Rectal smooth muscle tissue (tissue), 1 donor: ENCODE measurements around the gene ZFYVE28.
A peak's percentile ranks its signal among the peaks of the same experiment; 100 is the strongest.

Source experiments
- H3K27ac ChIP-seq: one replicate; pipeline ENCODE4 v1.7.0; 2013; ENCODE audit warnings: low read depth, low read length, inconsistent platforms
- H3K27me3 ChIP-seq: one replicate; pipeline ENCODE4 v1.7.0; 2013; ENCODE audit warnings: low read length; ENCODE audit not compliant: control insufficient read depth, insufficient read depth
- H3K36me3 ChIP-seq: one replicate; pipeline ENCODE4 v1.7.0; 2013; ENCODE audit warnings: low read length; ENCODE audit not compliant: control insufficient read depth, insufficient read depth
- H3K4me1 ChIP-seq: one replicate; pipeline ENCODE4 v1.7.0; 2013; ENCODE audit warnings: low read length; ENCODE audit not compliant: control insufficient read depth, insufficient read depth
- H3K4me3 ChIP-seq: one replicate; pipeline ENCODE4 v1.7.0; 2013; ENCODE audit warnings: low read length
- H3K9ac ChIP-seq: one replicate; pipeline ENCODE4 v1.7.0; 2013; ENCODE audit warnings: low read length

ZFYVE28 gene

DNA sequence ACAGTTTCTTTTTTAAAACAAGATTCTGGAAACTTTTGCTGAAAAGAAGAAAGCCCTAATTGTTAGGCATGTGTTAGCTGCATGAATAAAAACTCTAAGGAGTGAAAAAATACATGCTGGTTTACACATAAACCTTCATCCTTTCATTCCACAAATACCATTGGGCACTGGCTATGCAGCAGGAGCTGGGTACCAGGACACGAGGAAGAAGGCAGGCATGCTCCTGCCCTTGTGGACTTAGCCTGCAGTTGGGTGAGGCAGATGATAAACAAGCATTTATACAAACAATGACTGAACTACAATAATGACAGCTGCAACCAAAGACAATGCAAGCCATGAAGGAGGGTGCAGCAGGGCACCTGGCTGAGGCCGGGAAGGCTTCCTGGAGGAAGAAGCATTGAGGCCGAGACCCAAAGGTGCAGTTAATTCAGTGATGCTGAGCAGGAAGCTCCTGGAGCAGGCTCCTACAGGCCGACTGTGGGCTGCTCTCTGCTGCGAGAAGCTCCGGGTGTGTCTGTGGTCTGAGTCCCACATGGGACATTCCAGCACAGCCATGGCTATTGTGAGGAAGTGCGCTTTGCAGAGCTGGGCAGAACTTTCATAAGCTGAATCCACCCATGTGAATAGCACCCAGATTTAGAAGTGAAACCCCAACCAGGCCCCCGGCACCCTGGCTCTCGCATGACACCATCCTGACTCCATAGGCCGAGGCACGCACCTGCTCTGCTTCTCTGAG lies 112.5 kb downstream of the ZFYVE28 start:
- Histone ChIP-seq H3K4me3 (no peak overlapping the region), H3K27me3 (no peaks in the 10 kb centered on the region), H3K27ac (no peak overlapping the region), H3K9ac (no peak overlapping the region), H3K36me3 (no peaks in the 10 kb centered on the region), H3K4me1 (peaks cover 4% of the 10 kb centered on the region)

DNA sequence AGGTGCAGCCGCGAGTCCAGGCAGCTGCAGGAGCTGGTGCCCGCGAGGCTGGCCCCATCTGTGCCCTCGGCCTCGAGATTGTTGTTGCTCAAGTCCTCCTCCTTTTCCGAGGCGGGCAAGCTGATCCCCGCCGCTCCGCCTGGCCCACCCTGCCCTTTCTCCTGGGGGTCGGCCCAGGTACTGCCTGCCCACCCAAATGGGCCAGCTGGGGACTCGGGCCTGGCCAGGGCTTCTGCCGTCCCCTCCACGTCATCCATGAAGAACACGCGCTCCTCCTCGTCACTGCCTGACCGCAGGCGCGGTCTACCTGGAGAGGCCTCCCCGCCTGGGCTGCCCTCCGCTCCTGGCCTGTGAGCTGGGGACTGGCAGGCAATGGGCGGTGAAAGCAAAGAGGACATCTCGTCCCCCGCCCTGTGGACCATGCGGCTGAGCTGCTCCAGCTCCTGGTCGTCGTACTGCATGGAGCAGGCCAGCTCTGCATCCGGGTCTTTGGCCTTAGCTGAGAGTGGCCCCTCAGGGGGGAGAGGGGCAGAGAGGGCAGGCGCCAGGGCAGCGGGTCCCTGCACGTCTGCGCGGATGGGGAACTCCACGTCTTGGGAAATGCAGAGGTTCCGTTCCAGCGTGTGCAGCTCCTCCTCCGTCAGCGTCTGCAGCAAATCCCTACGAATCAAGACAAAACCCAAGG lies 113.4 kb downstream of the ZFYVE28 start:
- Histone ChIP-seq H3K27me3 (no peaks in the 10 kb centered on the region), H3K27ac (no peak overlapping the region), H3K36me3 (no peaks in the 10 kb centered on the region), H3K4me3 (no peak overlapping the region), H3K9ac (no peak overlapping the region), H3K4me1 (peaks cover 4% of the 10 kb centered on the region)

- Histone ChIP-seq H3K9ac (no peak overlapping the region), H3K27ac (no peak overlapping the region), H3K36me3 (no peaks in the 10 kb centered on the region), H3K27me3 (no peaks in the 10 kb centered on the region), H3K4me1 (peaks cover 4% of the 10 kb centered on the region), H3K4me3 (no peak overlapping the region)
Observed at GRCh38 chr4:2304321-2304876, 114.0 kb downstream of the ZFYVE28 start.

- Histone ChIP-seq H3K27ac (no peak overlapping the region), H3K4me1 (peaks cover 4% of the 10 kb centered on the region), H3K9ac (no peak overlapping the region), H3K4me3 (no peak overlapping the region), H3K36me3 (no peaks in the 10 kb centered on the region), H3K27me3 (no peaks in the 10 kb centered on the region)
Observed at GRCh38 chr4:2303686-2304320, 114.6 kb downstream of the ZFYVE28 start.

DNA sequence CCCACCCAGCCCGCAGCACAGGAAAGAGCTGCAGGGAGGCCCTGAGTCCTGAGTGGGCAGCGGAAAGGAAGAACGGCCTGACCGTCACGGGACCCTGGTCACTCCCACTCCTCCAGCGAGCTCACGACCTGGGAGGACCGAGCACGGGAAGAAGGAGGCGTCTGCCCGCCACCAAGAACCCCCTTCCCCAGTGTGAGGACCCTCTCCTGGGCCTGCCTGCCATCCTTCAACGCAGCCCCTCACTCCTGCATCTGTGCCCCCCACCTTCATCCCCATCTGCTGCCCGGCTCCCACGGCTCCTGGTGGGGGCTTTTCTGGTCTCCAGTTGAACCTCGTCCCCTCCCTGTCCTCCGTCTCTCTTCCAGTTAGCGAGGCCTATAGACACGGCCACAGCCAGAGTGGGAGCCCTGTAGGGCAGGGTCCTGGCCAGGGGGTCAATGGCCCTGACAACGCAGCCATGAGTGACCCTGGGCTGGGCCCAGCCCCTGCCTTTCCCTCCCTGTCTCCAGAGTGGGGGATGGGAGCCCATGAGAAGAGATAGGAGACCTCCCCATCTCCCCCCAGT lies 115.2 kb downstream of the ZFYVE28 start:
- Histone ChIP-seq H3K27me3 (no peaks in the 10 kb centered on the region), H3K27ac (no peak overlapping the region), H3K4me3 (no peak overlapping the region), H3K9ac (no peak overlapping the region), H3K36me3 (no peaks in the 10 kb centered on the region), H3K4me1 (peaks cover 4% of the 10 kb centered on the region)

- H3K27ac ChIP-seq: peak overlapping the region; percentile 57
Observed at GRCh38 chr4:2302387-2303119, 115.9 kb downstream of the ZFYVE28 start.

GRCh38 chr4:2301806-2302205 lies 116.6 kb downstream of the ZFYVE28 start:
- H3K27ac ChIP-seq: peak overlapping the region; percentile 57
- H3K27me3 ChIP-seq: no peaks in the 10 kb centered on the region
- H3K36me3 ChIP-seq: no peaks in the 10 kb centered on the region
- peaks cover 4% of the 10 kb centered on the region for H3K4me1 ChIP-seq
- H3K9ac ChIP-seq: no peak overlapping the region
- no peak overlapping the region for H3K4me3 ChIP-seq

More at GRCh38 chr4:2302387-2303119, 115.9 kb downstream of the ZFYVE28 start:
- H3K4me1 ChIP-seq: peaks cover 4% of the 10 kb centered on the region
- no peak overlapping the region for H3K4me3 ChIP-seq
- H3K9ac ChIP-seq: no peak overlapping the region
- H3K36me3 ChIP-seq: no peaks in the 10 kb centered on the region
- H3K27me3 ChIP-seq: no peaks in the 10 kb centered on the region

DNA sequence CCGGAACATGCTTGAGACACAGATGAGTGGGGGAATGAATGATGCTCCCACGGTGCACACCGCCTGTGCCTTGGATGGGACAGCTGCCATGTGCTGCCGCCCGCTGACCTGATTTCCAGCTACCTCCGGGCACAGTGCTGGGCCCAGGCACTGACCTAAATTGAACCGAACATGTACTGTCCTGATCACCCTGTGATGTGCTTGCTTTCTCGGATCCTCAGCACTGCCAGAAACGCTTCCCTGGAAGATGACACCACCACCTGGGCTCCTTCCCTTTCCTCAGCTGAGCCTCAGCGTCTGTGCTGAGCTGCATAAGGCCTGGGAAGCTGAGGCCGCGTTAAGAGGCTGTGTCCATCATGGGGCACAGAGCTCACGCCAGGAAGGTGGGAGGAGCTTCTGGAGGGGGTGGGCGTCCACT lies 117.2 kb downstream of the ZFYVE28 start:
- peak overlapping the region; percentile 29 for H3K27ac ChIP-seq
- H3K4me3 ChIP-seq: no peak overlapping the region
- no peaks in the 10 kb centered on the region for H3K36me3 ChIP-seq
- H3K4me1 ChIP-seq: peaks cover 4% of the 10 kb centered on the region
- no peaks in the 10 kb centered on the region for H3K27me3 ChIP-seq
- no peak overlapping the region for H3K9ac ChIP-seq

DNA sequence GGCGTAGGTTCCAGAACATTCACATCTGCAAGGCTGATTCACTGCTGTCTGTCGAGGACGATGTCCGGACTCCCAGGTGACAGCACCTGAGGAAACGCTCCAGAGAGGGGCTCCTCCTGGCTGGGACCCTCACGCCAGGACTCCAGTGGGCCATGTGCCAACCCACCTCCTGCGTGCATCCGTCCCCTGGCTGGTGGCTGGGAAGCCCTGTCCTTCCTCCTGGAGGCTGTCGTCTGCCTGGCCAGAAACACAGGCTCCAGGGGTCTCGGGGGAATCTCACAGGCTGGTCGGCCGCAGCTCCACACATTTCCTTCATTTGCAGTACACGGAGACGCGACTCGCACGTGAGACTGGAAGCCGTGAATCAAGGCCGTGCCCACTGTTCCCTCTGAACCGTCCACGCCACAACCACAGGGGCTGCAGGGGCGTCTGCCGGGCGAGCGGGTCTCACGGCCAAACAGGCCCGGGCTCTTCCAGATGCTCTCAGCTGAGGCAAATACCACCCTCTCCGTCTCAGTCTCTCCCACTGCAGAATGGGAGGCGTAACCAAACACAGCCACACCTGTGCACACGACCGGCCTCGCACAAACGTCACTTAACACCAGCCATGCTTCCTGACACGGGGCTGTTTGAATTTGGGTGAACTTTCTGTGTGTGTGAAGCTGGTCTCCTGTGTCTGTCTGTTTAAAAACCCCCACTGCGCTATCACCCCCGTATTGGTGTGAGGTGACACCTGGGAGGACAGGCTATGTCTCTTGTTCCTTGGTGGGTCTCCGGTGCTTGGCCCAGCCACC lies 117.8 kb downstream of the ZFYVE28 start:
- peaks cover 4% of the 10 kb centered on the region for H3K4me1 ChIP-seq
- no peaks in the 10 kb centered on the region for H3K36me3 ChIP-seq
- no peaks in the 10 kb centered on the region for H3K27me3 ChIP-seq
- no peak overlapping the region for H3K9ac ChIP-seq
- H3K27ac ChIP-seq: no peak overlapping the region
- no peak overlapping the region for H3K4me3 ChIP-seq

GRCh38 chr4:2299794-2300193 lies 118.7 kb downstream of the ZFYVE28 start:
- no peak overlapping the region for H3K4me3 ChIP-seq
- no peak overlapping the region for H3K27ac ChIP-seq
- H3K27me3 ChIP-seq: no peaks in the 10 kb centered on the region
- H3K9ac ChIP-seq: no peak overlapping the region
- peaks cover 4% of the 10 kb centered on the region for H3K4me1 ChIP-seq
- H3K36me3 ChIP-seq: no peaks in the 10 kb centered on the region

DNA sequence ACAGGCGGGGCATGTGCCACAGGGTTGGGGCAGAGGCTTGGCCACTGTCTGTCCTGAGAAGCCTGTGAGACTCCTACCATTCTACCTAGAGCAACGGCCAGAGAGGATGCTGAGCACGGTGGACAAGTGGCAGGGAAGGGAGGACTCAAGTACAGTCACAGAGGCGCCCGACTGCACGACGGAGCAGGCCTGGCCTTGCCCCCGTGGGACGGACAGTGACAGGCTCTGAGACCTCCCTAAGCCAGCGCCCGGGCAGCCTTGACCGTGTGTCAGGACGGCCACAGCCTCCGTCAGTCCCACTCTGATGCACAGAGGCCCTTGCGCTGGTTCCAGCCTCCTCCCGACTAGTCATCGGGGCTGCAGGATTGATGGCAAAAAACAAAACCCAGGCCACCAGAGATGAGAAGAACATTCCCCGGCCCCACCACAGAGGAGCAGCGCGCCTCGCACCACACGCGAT lies 119.9 kb downstream of the ZFYVE28 start:
- Histone ChIP-seq H3K27me3 (no peaks in the 10 kb centered on the region), H3K36me3 (no peaks in the 10 kb centered on the region), H3K4me3 (no peak overlapping the region), H3K4me1 (peaks cover 4% of the 10 kb centered on the region), H3K9ac (no peak overlapping the region), H3K27ac (no peak overlapping the region)
